GM18861 (cell line): ENCODE measurements around the gene ZBTB7C.

Source experiments
- ATAC-seq: cut with Tn5 transposase; IDR thresholded peaks from one replicate; pipeline ENCODE4 v1.9.1; 2021; ENCODE audit not compliant: unreplicated experiment

Gene ZBTB7C

GRCh38 chr18:48219037-48219809 is 190.0 kb downstream of the ZBTB7C start:
- ATAC-seq, result no peak

GRCh38 chr18:48218285-48219022 is 190.7 kb downstream of the ZBTB7C start:
- no peak for ATAC-seq

GRCh38 chr18:48217258-48218250 is 191.6 kb downstream of the ZBTB7C start:
- no peak for ATAC-seq

GRCh38 chr18:48216639-48217257 is 192.4 kb downstream of the ZBTB7C start:
- ATAC-seq, result no peak

- ATAC-seq, result no peak
Measured at GRCh38 chr18:48215876-48216638, 193.1 kb downstream of the ZBTB7C start.

- no peak for ATAC-seq
Measured at GRCh38 chr18:48213791-48214190, 195.4 kb downstream of the ZBTB7C start.

- no peak for ATAC-seq
Measured at GRCh38 chr18:48208432-48209140, 200.6 kb downstream of the ZBTB7C start.

GRCh38 chr18:48207733-48208132 is 201.4 kb downstream of the ZBTB7C start:
- no peak for ATAC-seq

GRCh38 chr18:48206887-48207286 is 202.3 kb downstream of the ZBTB7C start:
- no peak for ATAC-seq

GRCh38 chr18:48203961-48204666 is 205.1 kb downstream of the ZBTB7C start:
- ATAC-seq, result no peak

GRCh38 chr18:48203288-48203945 is 205.8 kb downstream of the ZBTB7C start:
- ATAC-seq, result no peak

GRCh38 chr18:48202350-48203260 is 206.6 kb downstream of the ZBTB7C start:
- ATAC-seq, result no peak

- ATAC-seq, result no peak
Measured at GRCh38 chr18:48202006-48202348, 207.2 kb downstream of the ZBTB7C start.

GRCh38 chr18:48201337-48202005 is 207.7 kb downstream of the ZBTB7C start:
- ATAC-seq, result no peak

GRCh38 chr18:48200631-48201336 is 208.4 kb downstream of the ZBTB7C start:
- ATAC-seq, result no peak

GRCh38 chr18:48199399-48199798 is 209.8 kb downstream of the ZBTB7C start:
- no peak for ATAC-seq
